Endothelial cell of umbilical vein (primary cell): ENCODE results near the gene PLPPR2. TPM values are rescaled to one million over a fixed set of nuclear protein-coding genes. Genes with fewer than 3 reads are reported as not detected.

Source experiments
- Bru-seq: library from RNA; stranded (reverse); fragments of 400-500 nt; gene quantifications from one replicate; lab custom pipeline; 2021; lab: Mats Ljungman, UMichigan
- BruChase-seq, 2 experiments: library from RNA; stranded (reverse); fragments of 400-500 nt; gene quantifications; one replicate each; lab custom pipeline; 2021; lab: Mats Ljungman, UMichigan
- BruUV-seq: library from RNA; stranded (reverse); fragments of 400-500 nt; replicated peaks from 2 replicates; lab custom pipeline; 2021; lab: Mats Ljungman, UMichigan
- CTCF ChIA-PET: fragments of 300-600, 350-600 bp; sonication (Branson Sonifier 250); formaldehyde crosslinking; loops from one replicate; lab custom pipeline; 2021; ENCODE audit warnings: antibody characterized with exemption, inconsistent platforms; lab: Charles Lee
- POLR2A ChIA-PET: fragments of 300-600, 350-600 bp; sonication (Branson Sonifier 250); formaldehyde crosslinking; loops from one replicate; lab custom pipeline; 2021; ENCODE audit warnings: antibody characterized with exemption, inconsistent platforms; lab: Charles Lee
- DNase-seq: peaks from one replicate; pipeline ENCODE4 v3.0.0-alpha.2; 2011; ENCODE audit warnings: low read depth, low spot score
- FAIRE-seq: peaks from 2 replicates; lab custom pipeline; 2011; peaks lifted over from hg19 to GRCh38; lab: Jason Lieb, UNC
- H2AFZ ChIP-seq: 2 replicates; pipeline ENCODE4 v1.6.0; 2012; ENCODE audit warnings: low read depth, low read length, control low read depth, inconsistent platforms
- H3K27ac ChIP-seq: 2 replicates; pipeline ENCODE4 v1.5.1; 2011; ENCODE audit warnings: low read depth, mild to moderate bottlenecking, control low read depth, low read length, moderate library complexity; ENCODE audit not compliant: insufficient read depth
- H3K27me3 ChIP-seq, 2 experiments: 2 replicates each; pipeline versions ENCODE4 v1.6.0 to v1.6.1; 2011; ENCODE audit warnings: low read length in 2 of 2, mixed read lengths in 1 of 2; ENCODE audit not compliant: control insufficient read depth in 2 of 2, insufficient read depth in 2 of 2
- H3K36me3 ChIP-seq, 2 experiments: 2 replicates in 1 of 2; 3 replicates in 1 of 2; pipeline ENCODE4 v1.5.1; 2011; ENCODE audit warnings: low read length in 2 of 2, mild to moderate bottlenecking in 1 of 2, moderate library complexity in 1 of 2; ENCODE audit not compliant: control insufficient read depth in 2 of 2, insufficient read depth in 2 of 2; ENCODE audit errors: extremely low read depth in 1 of 2
- H3K4me1 ChIP-seq: 3 replicates; pipeline ENCODE4 v1.5.1; 2011; ENCODE audit warnings: mild to moderate bottlenecking, low read length; ENCODE audit not compliant: control insufficient read depth, insufficient read depth; ENCODE audit errors: extremely low read depth
- H3K4me2 ChIP-seq: 2 replicates; pipeline ENCODE4 v1.6.1; 2011; ENCODE audit warnings: low read length, control low read depth, mixed read lengths; ENCODE audit not compliant: insufficient read depth
- H3K4me3 ChIP-seq, 3 experiments: fragments of 200-600 bp in 1 of 3; sonication (generic), shearing (Covaris generic) in 1 of 3; replicated peaks in 1 of 3; 2 replicates each; pipeline ENCODE4 v1.5.1; 2011 to 2016; ENCODE audit warnings: control low read depth in 3 of 3, low read length in 3 of 3, mild to moderate bottlenecking in 2 of 3, inconsistent platforms in 1 of 3, low read depth in 1 of 3, moderate library complexity in 1 of 3; ENCODE audit not compliant: insufficient read depth in 1 of 3
- H3K79me2 ChIP-seq: 2 replicates; pipeline ENCODE4 v1.6.0; 2012; ENCODE audit warnings: low read length, inconsistent platforms; ENCODE audit not compliant: control insufficient read depth, insufficient read depth
- H3K9ac ChIP-seq: replicated peaks from 2 replicates; pipeline ENCODE3; 2011; ENCODE audit warnings: low read length, control low read depth; ENCODE audit not compliant: insufficient read depth; ENCODE audit errors: extremely low read depth
- H3K9me1 ChIP-seq: replicated peaks from 3 replicates; pipeline ENCODE4 v1.6.0; 2011; ENCODE audit warnings: mild to moderate bottlenecking, low read length; ENCODE audit not compliant: control insufficient read depth, insufficient read depth; ENCODE audit errors: extremely low read depth
- H3K9me3 ChIP-seq: replicated peaks from 2 replicates; pipeline ENCODE4 v1.5.1; 2012; ENCODE audit warnings: low read length, inconsistent platforms; ENCODE audit not compliant: control insufficient read depth, insufficient read depth
- H4K20me1 ChIP-seq: replicated peaks from 2 replicates; pipeline ENCODE3; 2011; ENCODE audit warnings: mild to moderate bottlenecking, low read length; ENCODE audit not compliant: control insufficient read depth, insufficient read depth; ENCODE audit errors: extremely low read depth
- EZH2 ChIP-seq: IDR thresholded peaks from 2 replicates; pipeline ENCODE4 v1.6.1; 2012; ENCODE audit warnings: borderline replicate concordance, low read depth, mild to moderate bottlenecking, moderate library complexity, low read length, inconsistent platforms; ENCODE audit not compliant: severe bottlenecking
- FOS ChIP-seq: IDR thresholded peaks from 2 replicates; pipeline ENCODE4 v1.6.1; 2011; ENCODE audit warnings: mild to moderate bottlenecking, low read length, moderate library complexity, borderline replicate concordance; ENCODE audit not compliant: insufficient read depth
- JUN ChIP-seq: IDR thresholded peaks from 2 replicates; pipeline ENCODE4 v1.6.1; 2011; ENCODE audit warnings: borderline replicate concordance, low read depth; ENCODE audit not compliant: insufficient read length, insufficient read depth
- MYC ChIP-seq: IDR thresholded peaks from one replicate; pipeline ENCODE4 v1.6.1; 2011; ENCODE audit warnings: mild to moderate bottlenecking, low read depth, low read length
- POLR2A ChIP-seq: IDR thresholded peaks from 2 replicates; pipeline ENCODE4 v1.6.1; 2012; ENCODE audit warnings: low read depth, mild to moderate bottlenecking, control low read depth, low read length
- POLR2AphosphoS5 ChIP-seq: IDR thresholded peaks from 2 replicates; pipeline ENCODE4 v1.6.1; 2012; ENCODE audit warnings: low read depth, mild to moderate bottlenecking, control low read depth, low read length, moderate library complexity; ENCODE audit not compliant: insufficient read depth
- dilution Hi-C: fragments of 300-500 bp; cut with MboI; formaldehyde crosslinking; loops from one replicate; pipeline ENCODE4 v1.15.0; 2019; ENCODE audit warnings: low sequenced_read_pairs; ENCODE audit not compliant: extremely low pct_ligation_motif_present
- intact Hi-C: fragments of 100-400 bp; cut with micrococcal nuclease; formaldehyde crosslinking; loops from one replicate; pipeline ENCODE4 v1.10.0; 2022
- long read RNA-seq: library from polyadenylated mRNA; stranded (forward); transcript quantifications from one replicate; pipeline ENCODE4 v2.0.0, GENCODE V29; 2021
- polyA minus RNA-seq, 3 experiments: library from RNA; depleted of rRNA, polyadenylated mRNA; stranded (reverse); fragments of >200 nt; gene quantifications; 1 replicate in 1 of 3; 2 replicates in 2 of 3; pipeline ENCODE4 v1.2.3, GENCODE V29; 2011
- polyA plus RNA-seq, 4 experiments: library from polyadenylated mRNA; depleted of rRNA in 3 of 4; stranded (reverse) in 3 of 4; unstranded in 1 of 4; fragments of >200 nt; gene quantifications; 2 replicates each; pipeline versions ENCODE4 v1.2.1 to v1.2.3, GENCODE V29; 2011 to 2012; ENCODE audit warnings: missing spikeins in 1 of 4
- total RNA-seq: library from RNA; stranded (reverse); gene quantifications from 2 replicates; pipeline ENCODE4 v1.2.3, GENCODE V29; 2021
- TF ChIP-seq, protein P1 (sequence below): IDR thresholded peaks from 2 replicates; pipeline ENCODE4 v1.6.1; 2011; ENCODE audit not compliant: insufficient read depth, insufficient read length
- TF ChIP-seq, protein P2 (sequence below), 2 donors: IDR thresholded peaks; 1 replicate in 1 of 2; 2 replicates in 1 of 2; pipeline ENCODE4 v1.5.1; 2011; ENCODE audit warnings: low read length in 2 of 2, mild to moderate bottlenecking in 2 of 2, moderate library complexity in 2 of 2, control low read depth in 1 of 2, inconsistent platforms in 1 of 2, low read depth in 1 of 2; ENCODE audit not compliant: insufficient read depth in 1 of 2; ENCODE audit errors: extremely low read depth in 1 of 2

PLPPR2 gene, protein sequence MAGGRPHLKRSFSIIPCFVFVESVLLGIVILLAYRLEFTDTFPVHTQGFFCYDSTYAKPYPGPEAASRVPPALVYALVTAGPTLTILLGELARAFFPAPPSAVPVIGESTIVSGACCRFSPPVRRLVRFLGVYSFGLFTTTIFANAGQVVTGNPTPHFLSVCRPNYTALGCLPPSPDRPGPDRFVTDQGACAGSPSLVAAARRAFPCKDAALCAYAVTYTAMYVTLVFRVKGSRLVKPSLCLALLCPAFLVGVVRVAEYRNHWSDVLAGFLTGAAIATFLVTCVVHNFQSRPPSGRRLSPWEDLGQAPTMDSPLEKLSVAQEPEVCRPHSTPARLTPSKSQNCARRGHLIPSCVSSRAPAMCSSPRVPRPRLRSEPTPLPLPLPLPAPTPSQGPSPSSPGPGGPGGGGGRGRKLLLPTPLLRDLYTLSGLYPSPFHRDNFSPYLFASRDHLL
- total RNA-seq (22.8 and 23.7 TPM in 2 replicates), polyA plus RNA-seq (28.7 and 34.5 TPM in 2 replicates), polyA minus RNA-seq (10.7 and 14.5 TPM in 2 replicates), Bru-seq, nascent RNA (percentile 42 among the genes with signal in this experiment), BruChase-seq, experiment 1, labeled RNA remaining after a 6-hour chase (percentile 73 among the genes with signal in this experiment), BruChase-seq, experiment 2, labeled RNA remaining after a 2-hour chase (percentile 54 among the genes with signal in this experiment)
- polyA plus RNA-seq (2011; cell fraction: cytosol; rRNA removed) = 14.0 and 19.1 TPM in 2 replicates
- 36.5 and 47.7 TPM in 2 replicates for polyA plus RNA-seq (2011; cell fraction: nucleus; rRNA removed)
- 24.8 and 32.4 TPM in 2 replicates for polyA plus RNA-seq (2012)
- 6.2 TPM for polyA minus RNA-seq (2011; cell fraction: cytosol; rRNA and poly(A)+ RNA removed)
- 5.4 and 14.8 TPM in 2 replicates for polyA minus RNA-seq (2011; cell fraction: nucleus; rRNA and poly(A)+ RNA removed)
- long read RNA-seq, transcript PLPPR2-201 (10 exons, 2,727 nt) = major isoform, 10 of 63 reads
- long read RNA-seq, partial matches to known transcripts = 8 of 63 reads
- long read RNA-seq, other reads (novel, unspliced or antisense) = 44 of 63 reads

- ChIA-PET CTCF (interaction anchor here (1.0 kb wide), 1 partner anchor 26 kb away, joined by 3 read pairs; no protein-coding TSS in a partner anchor), POLR2A (interaction anchor here (0.6 kb wide), 1 partner anchor 142 kb away, joined by 3 read pairs; no protein-coding TSS in a partner anchor)
- intact Hi-C loops = loop anchor here (1.0 kb wide), 2 partner anchors 9 to 26 kb away; partner anchors contain the start of genes CCDC159 and TMEM205
- dilution Hi-C loops = no loop called here
- Histone ChIP-seq H3K4me3 (peak within 1 kb of the TSS in 2 of 3 experiments; percentile 1 to 74), H3K4me2 (peak within 1 kb of the TSS; percentile 0), H3K27ac (no peak within 1 kb of the TSS), H3K9ac (peak within 1 kb of the TSS; percentile 28), H3K36me3 (peaks cover 0 to 2% of the 10 kb centered on the region in 2 experiments), H4K20me1 (no peaks in the 10 kb centered on the region), H3K4me1 (no peaks in the 10 kb centered on the region), H3K9me3 (no peaks in the 10 kb centered on the region), H2AFZ (no peak within 1 kb of the TSS), H3K27me3 (no peaks in the 10 kb centered on the region), H3K9me1 (no peaks in the 10 kb centered on the region), H3K79me2 (no peaks in the 10 kb centered on the region)
- DNase-seq (peak; percentile 94), FAIRE-seq (peak; percentile 88)
- TF ChIP-seq, protein P1, sequence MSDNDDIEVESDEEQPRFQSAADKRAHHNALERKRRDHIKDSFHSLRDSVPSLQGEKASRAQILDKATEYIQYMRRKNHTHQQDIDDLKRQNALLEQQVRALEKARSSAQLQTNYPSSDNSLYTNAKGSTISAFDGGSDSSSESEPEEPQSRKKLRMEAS = no peak
- no peak for TF ChIP-seq JUN
- peak; percentile 85 for TF ChIP-seq POLR2AphosphoS5
- TF ChIP-seq FOS = no peak
- TF ChIP-seq, protein P2, sequence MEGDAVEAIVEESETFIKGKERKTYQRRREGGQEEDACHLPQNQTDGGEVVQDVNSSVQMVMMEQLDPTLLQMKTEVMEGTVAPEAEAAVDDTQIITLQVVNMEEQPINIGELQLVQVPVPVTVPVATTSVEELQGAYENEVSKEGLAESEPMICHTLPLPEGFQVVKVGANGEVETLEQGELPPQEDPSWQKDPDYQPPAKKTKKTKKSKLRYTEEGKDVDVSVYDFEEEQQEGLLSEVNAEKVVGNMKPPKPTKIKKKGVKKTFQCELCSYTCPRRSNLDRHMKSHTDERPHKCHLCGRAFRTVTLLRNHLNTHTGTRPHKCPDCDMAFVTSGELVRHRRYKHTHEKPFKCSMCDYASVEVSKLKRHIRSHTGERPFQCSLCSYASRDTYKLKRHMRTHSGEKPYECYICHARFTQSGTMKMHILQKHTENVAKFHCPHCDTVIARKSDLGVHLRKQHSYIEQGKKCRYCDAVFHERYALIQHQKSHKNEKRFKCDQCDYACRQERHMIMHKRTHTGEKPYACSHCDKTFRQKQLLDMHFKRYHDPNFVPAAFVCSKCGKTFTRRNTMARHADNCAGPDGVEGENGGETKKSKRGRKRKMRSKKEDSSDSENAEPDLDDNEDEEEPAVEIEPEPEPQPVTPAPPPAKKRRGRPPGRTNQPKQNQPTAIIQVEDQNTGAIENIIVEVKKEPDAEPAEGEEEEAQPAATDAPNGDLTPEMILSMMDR (IDR thresholded peaks at IDR 0.05; ENCODE audit: extremely low read depth in 1 of 2, insufficient read depth in 1 of 2, low read depth in 1 of 2, low read length in 2 of 2) = no peak
- TF ChIP-seq MYC = no peak
- TF ChIP-seq POLR2A = peak; percentile 79
- TF ChIP-seq EZH2 = no peak
- no TSS peak for BruUV-seq
Measured at GRCh38 chr19:11355160-11356073, at the start of gene PLPPR2. PLPPR2 (plus strand) TSS chr19:11355432; CDS start chr19:11357674, 2,242 bp downstream.
